ENCODE data around the gene LMO1.

LMO1 gene

GRCh38 chr11:8288824-8289491, 25.3 kb upstream of the LMO1 start:
- in situ Hi-C loops (cut with MboI; ENCODE audit: low sequenced_read_pairs), result no loop called here

GRCh38 chr11:8288166-8288772, 24.6 kb upstream of the LMO1 start:
- in situ Hi-C loops (cut with MboI; ENCODE audit: low sequenced_read_pairs), result no loop called here

- in situ Hi-C loops (cut with MboI; ENCODE audit: low sequenced_read_pairs), result no loop called here
Observed at GRCh38 chr11:8287703-8288102, 24.0 kb upstream of the LMO1 start.

GRCh38 chr11:8287297-8287696, 23.6 kb upstream of the LMO1 start:
- in situ Hi-C loops (cut with MboI; ENCODE audit: low sequenced_read_pairs), result no loop called here

- in situ Hi-C loops (cut with MboI; ENCODE audit: low sequenced_read_pairs), result no loop called here
Observed at GRCh38 chr11:8286886-8287285, 23.2 kb upstream of the LMO1 start.

GRCh38 chr11:8285796-8286195, 22.1 kb upstream of the LMO1 start:
- in situ Hi-C loops (cut with MboI; ENCODE audit: low sequenced_read_pairs), result no loop called here

GRCh38 chr11:8285228-8285627, 21.6 kb upstream of the LMO1 start:
- in situ Hi-C loops (cut with MboI; ENCODE audit: low sequenced_read_pairs), result no loop called here

- in situ Hi-C loops (cut with MboI; ENCODE audit: low sequenced_read_pairs), result no loop called here
Observed at GRCh38 chr11:8283465-8284230, 20.0 kb upstream of the LMO1 start.

- in situ Hi-C loops (cut with MboI; ENCODE audit: low sequenced_read_pairs), result no loop called here
Observed at GRCh38 chr11:8283100-8283464, 19.4 kb upstream of the LMO1 start.

GRCh38 chr11:8282631-8283030, 19.0 kb upstream of the LMO1 start:
- in situ Hi-C loops (cut with MboI; ENCODE audit: low sequenced_read_pairs), result no loop called here

- in situ Hi-C loops (cut with MboI; ENCODE audit: low sequenced_read_pairs), result no loop called here
Observed at GRCh38 chr11:8281266-8281665, 17.6 kb upstream of the LMO1 start.

GRCh38 chr11:8277691-8278090, 14.0 kb upstream of the LMO1 start:
- in situ Hi-C loops (cut with MboI; ENCODE audit: low sequenced_read_pairs), result no loop called here

GRCh38 chr11:8276528-8276927, 12.8 kb upstream of the LMO1 start:
- in situ Hi-C loops (cut with MboI; ENCODE audit: low sequenced_read_pairs), result no loop called here

GRCh38 chr11:8273287-8273686, 9.6 kb upstream of the LMO1 start:
- in situ Hi-C loops (cut with MboI; ENCODE audit: low sequenced_read_pairs), result no loop called here

GRCh38 chr11:8271106-8271886, 7.6 kb upstream of the LMO1 start:
- in situ Hi-C loops (cut with MboI; ENCODE audit: low sequenced_read_pairs), result no loop called here

GRCh38 chr11:8269636-8270035, 6.0 kb upstream of the LMO1 start:
- in situ Hi-C loops (cut with MboI; ENCODE audit: low sequenced_read_pairs), result no loop called here

- in situ Hi-C loops (cut with MboI; ENCODE audit: low sequenced_read_pairs), result no loop called here
Observed at GRCh38 chr11:8268530-8269400, 5.1 kb upstream of the LMO1 start.

GRCh38 chr11:8267831-8268529, 4.3 kb upstream of the LMO1 start:
- in situ Hi-C loops (cut with MboI; ENCODE audit: low sequenced_read_pairs), result no loop called here

GRCh38 chr11:8267280-8267679, 3.6 kb upstream of the LMO1 start:
- in situ Hi-C loops (cut with MboI; ENCODE audit: low sequenced_read_pairs), result no loop called here
